Pancreas (tissue), 10 donors: ENCODE results near the gene CHST12. TPM values are rescaled to one million over a fixed set of nuclear protein-coding genes. Genes with fewer than 3 reads are reported as not detected.
A peak's percentile ranks its signal among the peaks of the same experiment; 100 is the strongest.
"Not testable (repeated sequence)": the region's sequence is repeated elsewhere in the genome, so short reads cannot be mapped to it uniquely, and the experiment has no call there.

Experiments
- ATAC-seq, 4 donors: fragments of 200-7000 bp; cut with Tn5 transposase; one replicate each; pipeline versions ENCODE4 v1.8.0 to v1.9.1; 2020; ENCODE audit warnings: mild to moderate bottlenecking in 4 of 4, moderate library complexity in 4 of 4
- DNase-seq, 6 donors: peaks; one replicate each; pipeline ENCODE4 v3.0.0-alpha.2; 2020
- FAIRE-seq: peaks from 2 replicates; lab custom pipeline; 2012; peaks lifted over from hg19 to GRCh38; lab: Jason Lieb, UNC
- H3K27ac ChIP-seq, 4 donors: fragments of 200-600 bp; sonication (generic); 1 replicate in 3 of 4; 2 replicates in 1 of 4; pipeline versions ENCODE4 v1.5.0 to v1.8.0; 2020
- H3K27me3 ChIP-seq, 4 donors: fragments of 200-600 bp; one replicate each; pipeline ENCODE4 v1.8.0; 2021
- H3K36me3 ChIP-seq, 3 donors: fragments of 200-600 bp; sonication (generic) in 1 of 3; one replicate each; pipeline versions ENCODE4 v1.5.0 to v1.8.0; 2020 to 2021
- H3K4me1 ChIP-seq, 3 donors: fragments of 200-600 bp; one replicate each; pipeline ENCODE4 v1.8.0; 2021
- H3K4me3 ChIP-seq, 4 donors: fragments of 200-600 bp; sonication (generic) in 2 of 4; one replicate each; pipeline versions ENCODE4 v1.5.0 to v1.8.0; 2020 to 2021
- H3K9me3 ChIP-seq, 4 donors: fragments of 200-600 bp; one replicate each; pipeline ENCODE4 v1.8.0; 2021
- WGBS, 2 donors: extraction: QIAGEN DNeasy Blood & Tissue Kit; methylation state at CpG; one replicate each; pipeline ENCODE4 v1.1.7; 2013; 5-methylcytosine and 5-hydroxymethylcytosine counted together
- intact Hi-C, 3 donors: fragments of 100-400 bp; cut with DNase I; formaldehyde crosslinking; loops; one replicate each; pipeline versions ENCODE4 v1.11.1 to v1.14.2; 2022
- polyA plus RNA-seq, 2 donors: library from polyadenylated mRNA; stranded (reverse); fragments of 200-250 nt; gene quantifications; one replicate each; pipeline ENCODE4 v1.2.3, GENCODE V29; 2013
- total RNA-seq, 6 donors: library from RNA; stranded (reverse); fragmentation: NEBNext Ultra II Directional in 4 of 6; extraction: Animal tissue kit (Norgen Biotek cat#: 25700) in 4 of 6; gene quantifications; one replicate each; pipeline versions ENCODE4 v1.2.1 to v1.2.4, GENCODE V29; 2021 to 2023
- TF ChIP-seq, protein P1 (sequence below), 4 donors: fragments of 200-600 bp; sonication (generic) in 3 of 4; IDR thresholded peaks; one replicate each; pipeline versions ENCODE4 v1.5.0 to v1.8.0; 2021; ENCODE audit warnings: antibody characterized with exemption in 4 of 4
- donor health status: healthy with polysubstance abuse.
- donor health status: DM: no; HTN: no; CAD: no; lungs with moderate emphysema.
- donor health status: DM: no; HTN: no; CAD: no.
- donor health status: control.
- donor health status: control.
- donor health status: Bipolar disorder and iron deficiency.
- donor health status: DM: yes; HTN: yes; CAD: no.
- donor health status: DM: no; HTN: no; CAD: no.
- donor health status: DM: no; HTN: no; CAD: no.
- donor health status: DM: yes; HTN: yes; CAD: no.

CHST12 gene
- total and polyA plus RNA-seq, 8 donors: 7.0 to 13.2 (median 8.2) TPM

DNA sequence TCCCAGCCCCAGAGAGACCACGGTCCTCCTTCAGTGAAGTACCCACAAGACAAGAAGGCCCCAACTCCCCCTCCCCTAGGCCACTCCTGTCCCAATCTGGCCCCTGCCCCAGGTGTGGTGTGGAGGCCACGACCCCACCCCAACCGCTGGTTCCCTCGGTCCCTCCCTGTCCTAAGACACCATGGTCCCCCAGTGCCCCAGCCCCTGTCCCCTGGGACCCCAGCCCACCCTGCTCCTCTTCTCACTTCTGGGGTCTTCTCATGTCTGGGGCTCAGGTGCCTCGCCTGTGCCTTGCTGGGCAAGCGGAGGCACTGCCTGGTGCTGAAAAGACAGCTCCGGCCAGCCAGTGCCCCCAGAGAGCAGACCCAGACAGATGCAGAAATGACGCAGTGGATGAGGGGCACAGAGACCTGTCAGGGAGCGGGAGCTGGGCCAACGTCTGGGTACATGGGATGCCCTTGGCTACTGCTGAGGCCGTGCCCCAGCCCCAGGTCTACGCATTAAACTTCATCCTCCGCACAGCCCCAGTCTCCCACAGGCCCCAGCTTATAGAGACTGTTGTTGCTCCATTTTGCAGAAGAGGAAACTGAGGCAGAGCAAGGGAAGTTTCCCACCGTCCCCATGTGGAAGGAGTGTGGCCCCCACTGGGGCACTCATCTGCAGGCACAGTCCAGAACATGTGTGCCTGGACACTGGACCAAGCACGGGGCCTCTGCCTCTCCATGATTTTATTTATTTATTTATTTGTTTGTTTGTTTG lies 58.0 kb downstream of the CHST12 start:
- FAIRE-seq: no peak
- intact Hi-C loops: no loop called here
- Histone ChIP-seq H3K9me3 (no peaks in the 10 kb centered on the region), H3K4me1 (no peaks in the 10 kb centered on the region), H3K4me3 (no peak overlapping the region), H3K27me3 (no peaks in the 10 kb centered on the region), H3K27ac (no peak overlapping the region), H3K36me3 (no peaks in the 10 kb centered on the region)
- TF ChIP-seq, protein P1, sequence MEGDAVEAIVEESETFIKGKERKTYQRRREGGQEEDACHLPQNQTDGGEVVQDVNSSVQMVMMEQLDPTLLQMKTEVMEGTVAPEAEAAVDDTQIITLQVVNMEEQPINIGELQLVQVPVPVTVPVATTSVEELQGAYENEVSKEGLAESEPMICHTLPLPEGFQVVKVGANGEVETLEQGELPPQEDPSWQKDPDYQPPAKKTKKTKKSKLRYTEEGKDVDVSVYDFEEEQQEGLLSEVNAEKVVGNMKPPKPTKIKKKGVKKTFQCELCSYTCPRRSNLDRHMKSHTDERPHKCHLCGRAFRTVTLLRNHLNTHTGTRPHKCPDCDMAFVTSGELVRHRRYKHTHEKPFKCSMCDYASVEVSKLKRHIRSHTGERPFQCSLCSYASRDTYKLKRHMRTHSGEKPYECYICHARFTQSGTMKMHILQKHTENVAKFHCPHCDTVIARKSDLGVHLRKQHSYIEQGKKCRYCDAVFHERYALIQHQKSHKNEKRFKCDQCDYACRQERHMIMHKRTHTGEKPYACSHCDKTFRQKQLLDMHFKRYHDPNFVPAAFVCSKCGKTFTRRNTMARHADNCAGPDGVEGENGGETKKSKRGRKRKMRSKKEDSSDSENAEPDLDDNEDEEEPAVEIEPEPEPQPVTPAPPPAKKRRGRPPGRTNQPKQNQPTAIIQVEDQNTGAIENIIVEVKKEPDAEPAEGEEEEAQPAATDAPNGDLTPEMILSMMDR (IDR thresholded peaks at IDR 0.05): no peak
- peak in 1 of 6 donors; percentile 50 for DNase-seq
- ATAC-seq: no peak
- WGBS, 2 donors: 68 to 81% methylated on average over 15 of the region's 15 CpGs

DNA sequence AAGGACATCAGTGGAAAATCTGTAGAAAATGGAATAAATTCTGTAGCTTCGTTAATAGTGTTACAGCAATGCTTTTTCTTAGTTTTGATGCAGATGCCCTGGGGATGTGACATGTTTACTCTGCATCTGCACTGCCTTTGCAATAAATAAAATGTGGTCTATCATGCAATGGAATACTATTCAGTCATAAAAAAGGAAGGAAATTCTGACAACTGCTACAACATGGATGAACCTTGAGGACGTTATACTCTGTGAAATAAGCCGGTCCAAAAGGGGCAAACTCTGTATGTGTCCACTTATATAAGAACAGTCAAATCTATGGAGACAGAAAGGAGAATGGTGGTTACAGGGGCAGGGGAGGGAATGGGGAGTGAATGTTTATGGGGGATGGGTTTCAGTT lies 59.3 kb downstream of the CHST12 start:
- 75 to 78% methylated on average over 3 of the region's 3 CpGs for WGBS, 2 donors
- Histone ChIP-seq H3K9me3 (no peaks in the 10 kb centered on the region), H3K27me3 (no peaks in the 10 kb centered on the region), H3K36me3 (no peaks in the 10 kb centered on the region), H3K4me3 (no peak overlapping the region), H3K27ac (no peak overlapping the region), H3K4me1 (no peaks in the 10 kb centered on the region)
- intact Hi-C loops: no loop called here
- TF ChIP-seq, protein P1 (IDR thresholded peaks at IDR 0.05): no peak
- ATAC-seq (no peak), FAIRE-seq (no peak), DNase-seq (no peak)

DNA sequence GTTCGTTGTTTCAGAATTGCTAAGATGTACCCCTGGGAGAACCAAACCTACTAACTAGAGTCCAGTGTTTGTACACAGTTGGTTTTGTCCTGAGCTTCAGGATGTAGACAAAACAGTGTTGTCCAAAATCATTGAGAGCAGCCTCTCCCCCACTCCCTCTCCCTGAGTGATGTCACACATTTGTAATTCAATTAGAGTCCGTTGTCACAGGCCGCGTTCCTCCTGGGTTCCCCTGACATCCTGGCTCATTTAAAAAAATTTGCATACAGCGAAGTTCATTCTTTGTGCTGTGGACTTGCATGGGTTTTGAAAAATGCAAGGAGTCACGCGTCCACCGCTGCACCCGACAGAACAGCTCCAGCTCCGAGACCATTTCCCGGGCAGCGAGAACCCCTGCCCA lies 62.5 kb downstream of the CHST12 start:
- TF ChIP-seq, protein P1 (IDR thresholded peaks at IDR 0.05): no peak
- no peak for DNase-seq
- Histone ChIP-seq H3K9me3 (no peaks in the 10 kb centered on the region), H3K27me3 (no peaks in the 10 kb centered on the region), H3K27ac (no peak overlapping the region), H3K4me3 (no peak overlapping the region), H3K4me1 (no peaks in the 10 kb centered on the region), H3K36me3 (no peaks in the 10 kb centered on the region)
- 81 to 82% methylated on average over 12 of the region's 12 CpGs for WGBS, 2 donors
- intact Hi-C loops: no loop called here
- FAIRE-seq: no peak
- no peak for ATAC-seq

DNA sequence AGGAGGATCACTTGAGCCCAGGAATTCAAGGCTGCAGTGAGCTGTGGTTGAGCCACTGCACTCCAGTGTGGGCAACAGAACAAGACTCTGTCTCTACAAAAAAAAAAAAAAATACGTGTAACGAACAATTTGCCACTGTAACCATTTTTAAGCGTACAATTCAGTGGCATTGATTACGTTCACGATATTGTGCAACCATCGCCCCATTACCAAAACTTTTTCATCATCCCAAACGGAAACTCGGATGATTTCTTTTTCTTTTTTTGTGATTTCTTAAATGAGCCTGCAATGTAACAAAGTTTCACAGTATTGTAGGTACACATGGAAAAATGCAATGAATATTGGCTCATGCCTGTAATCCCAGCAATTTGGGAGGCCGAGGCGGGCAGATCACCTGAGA lies 63.3 kb downstream of the CHST12 start:
- Histone ChIP-seq H3K36me3 (no peaks in the 10 kb centered on the region), H3K4me3 (no peak overlapping the region), H3K4me1 (no peaks in the 10 kb centered on the region), H3K9me3 (no peaks in the 10 kb centered on the region), H3K27ac (no peak overlapping the region), H3K27me3 (no peaks in the 10 kb centered on the region)
- FAIRE-seq: no peak
- no peak for ATAC-seq
- 88% methylated on average over 10 of the region's 10 CpGs for WGBS, 2 donors
- DNase-seq: no peak
- TF ChIP-seq, protein P1 (IDR thresholded peaks at IDR 0.05): no peak
- intact Hi-C loops: no loop called here

DNA sequence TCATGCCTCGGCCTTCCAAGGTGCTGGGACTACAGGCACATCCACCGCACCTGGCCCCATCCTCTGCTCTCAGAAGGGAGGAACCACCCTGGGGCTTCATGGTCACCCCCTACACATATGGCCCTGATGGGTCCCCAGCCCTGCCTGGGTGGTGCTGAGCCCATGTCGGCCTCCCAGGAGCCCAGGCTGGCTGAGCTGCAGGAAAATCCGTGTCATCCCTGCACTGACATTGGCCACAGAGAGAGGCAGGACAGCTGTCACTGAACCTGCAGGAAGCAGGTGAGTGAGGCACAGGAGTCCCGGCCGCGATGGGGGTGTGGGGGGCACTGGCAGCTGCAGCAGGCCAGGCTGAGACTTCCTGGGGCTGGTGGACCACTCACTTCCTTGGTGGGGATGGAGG lies 64.8 kb downstream of the CHST12 start:
- intact Hi-C loops: no loop called here
- no peak overlapping the region for H3K4me3 ChIP-seq
- no peaks in the 10 kb centered on the region for H3K9me3 ChIP-seq
- H3K27ac ChIP-seq: no peak overlapping the region
- 71 to 83% methylated on average over 7 of the region's 7 CpGs for WGBS, 2 donors
- DNase-seq: no peak
- no peak for FAIRE-seq
- H3K27me3 ChIP-seq: no peaks in the 10 kb centered on the region
- TF ChIP-seq, protein P1 (IDR thresholded peaks at IDR 0.05): no peak
- H3K4me1 ChIP-seq: no peaks in the 10 kb centered on the region
- no peak for ATAC-seq
- no peaks in the 10 kb centered on the region for H3K36me3 ChIP-seq

DNA sequence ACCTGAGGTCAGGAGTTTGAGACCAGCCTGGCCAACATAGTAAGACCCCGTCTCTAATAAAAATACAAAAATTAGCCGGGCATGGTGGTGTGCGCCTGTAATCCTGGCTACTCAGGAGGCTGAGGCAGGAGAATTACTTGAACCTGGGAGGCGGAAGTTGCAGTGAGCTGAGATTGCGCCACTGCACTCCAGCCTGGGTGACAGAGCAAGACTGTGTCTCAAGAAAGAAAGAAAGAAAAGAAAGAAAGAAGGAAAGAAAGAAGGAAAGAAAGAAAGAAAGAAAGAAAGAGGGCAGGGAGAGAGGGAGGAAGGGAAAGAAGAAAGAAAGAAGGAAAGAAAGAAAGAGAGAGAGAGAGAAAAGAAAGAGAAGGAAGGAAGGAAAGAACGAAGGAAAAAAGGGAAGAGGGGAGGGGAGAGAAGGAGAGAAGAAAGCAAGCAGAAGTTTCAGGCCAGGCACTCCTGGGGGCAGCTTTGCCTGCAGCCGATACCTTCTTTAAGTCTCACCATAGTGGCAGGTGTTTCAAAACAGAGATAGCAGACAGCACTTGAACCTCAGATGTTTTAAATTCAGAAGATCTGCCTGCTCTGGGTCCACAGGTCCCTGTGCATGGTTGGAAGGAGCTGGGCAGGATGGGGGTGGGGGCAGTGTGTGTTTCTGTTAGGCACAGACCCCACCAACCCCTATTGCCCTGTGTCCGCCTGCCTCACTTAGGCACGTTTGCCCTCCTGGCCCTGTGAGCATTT lies 66.2 kb downstream of the CHST12 start:
- not testable (repeated sequence) for H3K36me3 ChIP-seq, FAIRE-seq, H3K9me3 ChIP-seq, H3K4me3 ChIP-seq, DNase-seq, H3K27me3 ChIP-seq, H3K27ac ChIP-seq, ATAC-seq, H3K4me1 ChIP-seq
- 64 to 75% methylated on average over 9 of the region's 9 CpGs for WGBS, 2 donors
- intact Hi-C loops: loop anchor here in 1 of 3 donors (10.0 kb wide), 1 partner anchor 215 kb away; the partner anchor contains the start of gene AMZ1
